AG08396 (cell line): ENCODE measurements around the gene RTP2.

ENCODE experiments used
- DNase-seq: peaks from one replicate; pipeline ENCODE4 v3.0.0; 2012; ENCODE audit warnings: low spot score, mixed read lengths

The RTP2 gene

DNA sequence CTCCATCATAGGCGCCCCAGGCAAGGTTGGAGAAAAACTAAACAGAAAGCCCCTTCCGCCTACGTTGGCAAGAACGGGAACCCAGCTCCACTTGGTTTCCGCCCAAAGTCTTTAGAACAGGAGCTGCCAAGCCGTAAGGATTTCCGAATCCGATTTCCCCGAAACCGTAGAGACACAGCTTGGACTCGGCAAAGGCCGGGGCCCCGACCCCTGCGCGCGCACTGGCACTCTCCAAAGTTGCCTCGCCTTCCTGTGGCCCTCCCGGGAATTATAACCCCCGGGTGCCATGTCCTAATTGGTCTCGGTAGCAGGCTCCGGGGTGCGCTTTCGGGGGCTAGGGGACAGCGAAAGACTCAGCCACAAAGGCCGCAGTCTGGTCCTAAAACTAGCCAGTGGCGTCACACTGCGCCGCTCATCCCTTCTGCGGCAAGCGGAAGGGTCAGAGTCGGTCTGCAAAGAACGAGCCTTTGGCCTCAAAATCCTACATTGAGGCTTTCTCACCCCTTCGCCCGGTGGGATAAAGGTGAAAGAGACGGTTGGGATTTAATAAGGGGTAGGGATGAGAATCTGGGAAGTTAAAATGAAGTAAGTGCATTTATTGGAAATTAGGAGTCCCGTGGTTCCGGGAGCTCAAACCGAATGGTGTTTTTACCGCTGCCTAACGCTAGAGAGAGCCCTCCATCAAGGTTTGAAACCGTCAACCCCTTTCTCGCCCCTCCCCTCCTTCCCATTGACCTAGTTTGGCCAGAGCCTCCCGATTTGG lies 36.2 kb upstream of the RTP2 start:
- DNase-seq, result peak; percentile 91

DNA sequence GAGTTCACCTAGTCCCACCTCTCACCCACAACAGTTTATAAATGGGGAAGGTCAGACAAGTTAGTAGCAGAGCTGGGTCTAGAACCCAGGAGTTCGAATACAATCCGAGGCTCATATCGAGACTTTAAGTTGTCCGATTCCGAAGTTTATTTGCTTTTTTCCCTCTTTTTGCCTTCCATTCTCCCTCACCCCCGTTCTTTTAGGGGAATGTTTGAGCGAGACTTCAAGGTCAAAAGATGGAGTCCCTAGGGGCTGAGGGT lies 35.6 kb upstream of the RTP2 start:
- no peak for DNase-seq

DNA sequence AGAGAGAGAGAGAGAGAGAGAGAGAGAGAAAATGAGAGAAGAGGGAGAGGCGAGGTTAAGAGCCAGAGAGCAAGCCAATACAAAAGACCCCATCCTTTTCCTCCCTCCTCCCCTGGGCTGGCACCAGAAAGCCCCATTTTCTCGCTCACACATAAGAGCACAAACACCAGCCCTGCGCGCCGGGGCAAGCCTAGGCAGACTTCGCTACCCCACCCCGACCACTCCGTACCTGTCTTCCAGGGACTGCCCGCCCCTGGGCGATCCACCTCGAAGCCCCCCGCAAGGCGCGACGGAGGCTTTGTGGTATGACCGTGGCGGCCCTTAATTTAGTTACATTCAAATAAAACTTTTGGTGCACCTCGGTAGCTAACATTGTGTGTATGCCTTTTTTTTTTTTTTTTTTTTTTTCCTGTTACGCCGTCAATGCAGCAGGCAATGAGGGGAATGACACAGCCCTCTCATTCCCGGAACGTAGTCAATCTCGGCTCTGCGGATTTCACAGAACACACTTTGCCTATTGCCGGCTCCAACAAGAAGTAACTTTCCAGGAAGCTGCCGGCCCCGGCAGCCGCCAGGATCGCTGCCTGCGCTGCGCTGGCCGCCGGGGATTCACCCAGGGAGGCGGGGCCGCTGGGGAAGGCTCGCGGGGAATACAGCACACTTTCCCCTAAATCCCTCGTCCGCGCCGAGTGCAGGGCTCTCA lies 35.2 kb upstream of the RTP2 start:
- DNase-seq, result peak; percentile 67

DNA sequence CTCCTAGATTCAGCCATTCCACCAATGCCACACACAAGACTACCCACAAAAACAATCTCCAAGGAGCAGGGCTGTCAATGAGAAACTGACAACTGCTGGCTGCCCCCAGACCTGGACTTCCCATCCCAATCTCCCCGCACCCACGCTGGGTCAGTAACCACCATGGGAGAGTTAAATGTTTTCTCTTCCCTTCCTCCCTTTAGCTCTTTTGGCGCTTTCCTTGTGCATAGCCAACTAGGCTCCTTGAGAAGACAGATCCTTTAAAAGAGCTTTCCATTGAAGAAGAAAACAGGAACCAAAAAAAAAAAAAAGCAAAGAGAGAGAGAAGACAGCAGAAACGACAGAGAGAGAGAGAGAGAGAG lies 34.6 kb upstream of the RTP2 start:
- DNase-seq, result no peak

DNA sequence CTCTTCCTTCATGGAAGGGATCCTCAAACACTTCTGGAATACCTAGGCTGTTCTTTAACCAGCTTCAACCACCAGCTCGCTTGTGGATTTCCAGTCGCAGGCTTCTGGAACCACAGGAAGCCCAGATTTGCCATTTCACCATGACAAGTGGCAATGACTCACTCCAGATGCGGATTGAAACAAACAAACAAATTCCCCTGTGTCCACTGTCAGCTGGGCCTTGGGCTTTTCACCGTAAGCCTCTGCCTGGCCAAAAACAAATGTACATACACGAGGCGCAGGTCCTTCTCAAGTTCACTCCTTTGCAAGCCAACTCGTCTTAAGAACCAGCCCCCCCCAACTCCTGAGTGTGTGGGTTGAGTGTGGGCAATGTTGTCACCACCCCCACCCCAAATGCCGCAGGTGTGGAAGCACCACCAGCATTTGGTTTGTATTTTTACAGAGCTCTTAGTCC lies 34.1 kb upstream of the RTP2 start:
- DNase-seq, result peak; percentile 59

DNA sequence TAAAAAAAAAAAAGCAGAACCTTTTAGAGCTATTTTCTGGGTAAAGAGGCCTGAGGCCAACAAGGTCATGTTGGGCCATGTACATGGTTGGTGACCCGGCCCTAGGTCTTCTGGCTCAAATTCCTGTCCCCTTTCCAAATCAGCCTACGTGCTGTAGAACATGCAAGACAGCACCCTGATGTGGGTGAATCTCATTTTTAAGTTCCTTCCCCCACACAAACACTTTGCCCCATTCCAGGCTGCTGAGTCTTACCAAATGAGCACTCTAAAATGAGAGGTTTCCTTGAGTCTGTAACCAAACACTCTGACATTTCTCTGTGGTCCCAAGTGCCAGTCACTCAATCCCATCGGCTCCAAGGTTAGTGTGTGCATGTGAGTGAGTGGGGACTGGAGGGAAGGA lies 33.5 kb upstream of the RTP2 start:
- DNase-seq, result peak; percentile 27

DNA sequence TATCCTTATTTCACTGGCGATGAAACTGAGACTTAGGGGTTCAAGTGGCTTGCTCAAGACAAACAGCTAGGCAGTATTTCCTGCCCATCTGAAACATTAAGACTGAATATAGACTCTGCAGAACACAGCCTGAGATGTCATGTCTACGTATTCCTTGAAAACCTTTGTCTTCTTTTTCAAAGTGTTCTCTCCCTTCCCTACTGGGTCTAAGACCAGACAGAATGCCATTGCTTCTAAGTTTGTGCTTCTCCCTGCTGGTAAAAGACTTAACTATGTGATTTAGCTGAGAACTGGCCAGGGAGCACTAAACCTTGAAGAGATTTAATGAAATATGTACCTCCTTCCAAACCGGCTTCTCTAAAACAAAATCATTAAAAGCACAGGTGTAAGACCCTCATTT lies 33.0 kb upstream of the RTP2 start:
- no peak for DNase-seq

DNA sequence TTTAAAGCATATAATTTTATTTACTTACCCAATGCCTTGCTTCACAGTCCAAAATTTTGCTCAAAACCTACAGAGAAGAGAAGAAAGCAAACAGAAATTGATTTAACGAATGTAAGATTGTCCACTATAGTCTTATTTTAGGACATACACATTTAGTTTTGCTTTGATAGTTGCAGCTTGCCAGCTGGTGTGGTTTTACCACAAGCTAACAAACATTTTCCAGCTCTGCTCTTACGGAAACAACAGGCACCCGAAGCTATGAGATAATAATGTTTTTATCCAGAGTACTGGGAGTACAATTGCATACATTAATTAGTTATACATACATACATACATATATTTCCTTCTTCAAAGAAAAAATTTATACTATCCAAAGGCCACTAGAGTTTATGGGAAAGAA lies 32.5 kb upstream of the RTP2 start:
- DNase-seq, result no peak

DNA sequence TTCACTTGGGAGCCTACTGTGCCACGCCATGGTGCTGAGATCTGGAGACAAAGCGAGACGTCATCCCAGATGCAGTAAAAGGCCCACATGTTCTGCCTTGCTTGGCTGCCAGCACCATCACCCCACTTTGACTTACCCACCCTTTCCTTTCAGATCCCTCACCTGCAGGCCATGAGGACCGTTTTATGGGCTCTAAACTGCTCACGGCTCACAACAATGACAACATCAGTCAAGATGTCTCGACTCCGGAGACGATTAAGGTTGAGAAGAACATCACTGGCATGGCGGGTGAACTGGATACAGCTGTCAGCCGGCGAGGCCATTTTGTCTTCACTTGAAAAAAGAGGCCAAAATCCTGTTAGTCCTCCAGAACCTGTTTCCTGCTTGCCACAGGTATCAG lies 31.0 kb upstream of the RTP2 start:
- DNase-seq, result no peak

DNA sequence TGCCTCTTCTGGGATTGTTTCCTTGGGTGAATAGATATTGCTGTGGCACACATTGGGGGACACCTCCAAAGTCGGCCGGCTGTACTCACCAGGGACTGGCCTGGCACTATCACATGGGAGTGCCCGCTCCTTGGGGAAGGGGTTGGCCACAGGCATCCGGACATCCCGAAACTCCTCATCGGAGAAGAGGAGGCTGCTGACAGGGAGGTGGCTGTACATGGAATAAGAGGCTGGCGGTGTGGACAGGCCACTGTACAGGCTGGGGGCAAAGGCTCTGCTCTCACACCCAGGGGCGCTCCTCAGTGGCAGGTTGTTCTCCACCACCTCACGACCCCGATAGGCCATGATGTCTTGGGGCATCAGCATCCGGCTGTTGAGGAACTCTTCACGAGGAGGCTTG lies 27.2 kb upstream of the RTP2 start:
- DNase-seq, result no peak

DNA sequence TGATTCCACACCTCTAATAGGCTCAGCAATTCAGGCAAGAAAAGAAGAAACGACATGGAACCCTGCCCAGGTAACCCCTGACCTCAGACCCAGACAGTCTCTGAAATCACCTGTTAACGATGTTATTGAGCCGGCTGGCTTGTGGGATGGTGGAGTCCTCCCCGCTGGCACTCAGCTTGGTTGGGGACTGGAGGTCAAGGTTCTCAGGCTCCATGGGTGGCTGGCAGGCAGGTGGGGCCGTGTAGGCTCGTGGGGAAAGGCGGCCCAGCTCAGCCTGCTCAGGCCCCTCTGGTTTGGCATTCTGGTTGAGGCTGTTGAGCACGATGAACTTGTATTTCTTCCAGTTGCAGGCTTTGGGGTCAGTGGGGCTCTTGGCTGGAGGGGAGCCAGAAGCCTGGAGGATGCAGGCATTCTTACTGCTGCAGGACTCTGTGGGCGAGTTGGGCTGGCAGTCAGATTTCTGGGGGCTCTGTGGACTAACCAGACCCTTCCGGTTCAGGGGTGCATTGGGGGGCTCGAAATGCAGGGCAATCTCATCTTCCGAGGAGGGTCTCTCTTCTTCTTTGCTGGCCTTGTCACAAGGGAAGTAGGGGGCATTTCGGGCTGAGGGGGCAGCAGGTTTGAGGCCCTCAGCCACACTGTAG lies 26.7 kb upstream of the RTP2 start:
- no peak for DNase-seq

DNA sequence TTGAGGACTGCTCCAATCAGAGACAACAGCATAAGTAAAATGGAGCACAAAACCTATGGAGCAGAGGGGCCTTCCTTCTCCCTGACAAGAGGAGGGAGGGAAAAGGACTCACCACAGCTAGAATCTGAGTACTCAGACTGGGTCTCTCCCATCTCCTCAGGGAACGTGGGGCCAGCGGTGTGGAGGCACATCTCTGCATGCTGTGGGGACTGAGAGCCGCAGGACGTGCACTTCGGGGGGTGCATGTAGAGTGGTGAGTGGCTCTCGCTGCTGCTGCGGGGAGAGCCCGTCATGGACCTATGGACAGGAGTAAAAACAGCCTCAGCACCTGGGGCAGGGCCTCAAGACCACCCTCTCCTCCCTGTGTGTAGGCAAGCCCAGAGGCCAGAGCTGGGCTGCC lies 25.9 kb upstream of the RTP2 start:
- DNase-seq, result no peak

DNA sequence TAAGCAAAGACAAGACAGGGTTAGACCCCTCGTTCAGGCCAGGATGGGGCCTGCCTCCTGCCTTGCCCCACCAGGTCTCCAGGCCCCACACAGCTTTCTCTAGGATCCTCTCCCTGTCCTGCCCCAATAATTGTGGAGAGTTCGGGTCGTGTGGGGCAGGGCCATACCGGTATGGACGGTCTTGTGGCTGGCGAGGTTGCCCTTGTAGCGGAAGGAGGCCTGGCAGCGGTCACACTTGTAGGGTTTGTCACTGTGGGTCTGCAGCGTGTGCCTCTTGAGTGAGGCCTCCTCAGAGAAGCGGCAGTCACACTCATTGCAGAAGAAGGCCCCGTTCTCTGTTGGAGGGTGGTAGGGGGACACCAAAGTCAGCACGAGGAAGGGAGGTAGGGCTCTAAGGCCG lies 24.2 kb upstream of the RTP2 start:
- no peak for DNase-seq

DNA sequence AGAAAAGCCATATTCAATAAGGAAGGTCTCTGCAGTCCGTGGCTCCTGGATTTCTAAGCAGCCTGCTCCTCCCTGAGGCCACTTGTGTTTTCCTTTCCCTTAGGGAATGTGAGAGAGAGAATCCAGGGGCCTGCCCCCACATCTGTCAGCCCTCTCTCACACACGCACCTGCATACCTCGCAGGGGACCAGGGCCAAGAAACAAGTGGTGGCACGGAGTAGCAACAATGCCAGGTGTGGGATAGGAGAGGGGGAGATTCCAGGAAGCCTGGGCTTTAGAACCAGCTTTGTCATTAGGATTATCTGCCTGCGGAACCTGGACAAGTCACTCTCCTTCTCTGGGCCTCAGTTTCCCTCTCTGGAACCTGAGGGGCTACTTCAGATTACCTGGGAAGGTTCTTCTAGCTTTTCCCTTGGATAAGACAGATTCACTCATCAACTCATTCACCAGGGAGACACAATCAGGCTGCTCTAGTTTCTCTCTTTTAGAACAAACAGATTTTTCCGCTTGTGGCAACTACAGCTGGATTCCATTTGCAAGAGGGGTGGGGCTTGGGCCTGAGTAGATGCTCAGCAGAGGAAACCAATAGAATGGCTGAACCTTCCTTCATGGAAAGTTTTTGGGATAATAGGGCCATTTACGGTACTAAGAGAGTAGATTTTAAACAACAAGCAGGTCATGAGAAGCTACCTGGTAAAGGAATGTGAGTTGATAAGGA lies 23.5 kb upstream of the RTP2 start:
- no peak for DNase-seq

DNA sequence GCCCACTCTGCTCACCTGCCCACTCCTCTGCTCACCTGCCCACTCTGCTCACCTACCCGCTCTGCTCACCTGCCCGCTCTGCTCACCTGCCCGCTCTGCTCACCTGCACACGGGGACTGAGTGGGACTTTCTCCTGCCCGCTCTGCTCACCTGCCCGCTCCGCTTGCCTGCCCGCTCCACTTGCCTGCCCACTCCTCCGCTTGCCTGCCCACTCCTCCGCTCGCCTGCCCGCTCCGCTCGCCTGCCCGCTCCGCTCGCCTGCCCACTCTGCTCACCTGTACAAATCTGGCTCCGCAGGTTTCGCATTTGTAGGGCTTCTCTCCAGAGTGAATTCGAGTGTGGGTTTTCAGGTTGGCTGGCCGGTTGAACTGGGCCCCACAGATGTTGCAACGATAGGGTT lies 22.9 kb upstream of the RTP2 start:
- DNase-seq, result no peak

DNA sequence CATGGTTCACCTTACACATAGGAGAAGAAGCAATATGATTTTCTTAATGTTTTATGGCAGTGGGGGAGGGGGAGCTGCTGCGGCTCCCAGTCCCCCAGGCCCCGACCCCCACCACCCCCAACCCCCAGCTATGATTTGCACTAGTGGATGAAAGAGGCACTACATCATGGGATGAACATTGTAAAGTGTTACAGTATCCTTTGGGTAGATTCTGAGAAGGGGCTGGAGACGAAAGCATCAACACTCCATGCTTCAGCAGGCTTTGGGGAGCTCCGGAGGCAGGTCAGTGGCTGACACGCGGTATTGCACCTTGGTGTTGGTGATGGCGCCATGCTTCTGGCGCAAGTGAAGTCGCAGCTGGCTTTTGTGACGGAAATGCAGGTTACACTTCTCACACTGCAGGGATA lies 19.9 kb upstream of the RTP2 start:
- DNase-seq, result no peak

DNA sequence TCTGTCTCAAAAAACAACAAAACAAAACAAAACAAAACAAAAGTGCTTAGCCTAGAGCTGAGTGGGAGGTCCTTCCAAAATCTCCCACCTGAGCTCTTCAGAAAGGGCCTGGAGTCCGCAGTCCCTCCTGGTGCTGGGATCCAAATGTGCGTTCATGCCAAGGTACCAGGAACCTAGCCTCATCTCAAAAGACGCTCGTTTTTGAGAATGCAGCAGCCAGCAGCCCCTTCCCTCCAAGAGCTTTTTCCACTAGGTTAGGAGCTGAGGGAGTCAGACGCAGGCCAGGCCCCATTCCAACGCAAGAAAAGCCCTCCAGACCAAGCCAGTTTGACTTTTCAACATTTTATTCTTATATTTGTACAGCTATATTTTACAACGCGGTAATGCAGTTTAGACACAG lies 18.7 kb upstream of the RTP2 start:
- no peak for DNase-seq

DNA sequence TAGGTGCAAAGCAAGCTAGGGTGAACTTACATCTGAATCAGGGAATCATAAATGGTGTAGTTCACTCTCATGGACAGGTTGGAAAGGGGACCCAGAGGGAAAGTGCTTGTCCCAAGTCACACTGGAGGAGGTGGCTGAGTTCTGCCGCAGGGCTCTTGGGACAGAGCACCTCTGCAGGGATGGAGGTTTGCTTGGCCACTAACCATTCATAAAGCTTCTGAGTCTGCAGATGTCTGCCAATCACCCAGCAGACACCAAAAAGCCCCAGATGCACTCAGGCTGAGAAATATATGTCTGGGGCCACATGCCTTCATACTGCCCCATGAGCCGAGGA lies 17.9 kb upstream of the RTP2 start:
- DNase-seq, result no peak

DNA sequence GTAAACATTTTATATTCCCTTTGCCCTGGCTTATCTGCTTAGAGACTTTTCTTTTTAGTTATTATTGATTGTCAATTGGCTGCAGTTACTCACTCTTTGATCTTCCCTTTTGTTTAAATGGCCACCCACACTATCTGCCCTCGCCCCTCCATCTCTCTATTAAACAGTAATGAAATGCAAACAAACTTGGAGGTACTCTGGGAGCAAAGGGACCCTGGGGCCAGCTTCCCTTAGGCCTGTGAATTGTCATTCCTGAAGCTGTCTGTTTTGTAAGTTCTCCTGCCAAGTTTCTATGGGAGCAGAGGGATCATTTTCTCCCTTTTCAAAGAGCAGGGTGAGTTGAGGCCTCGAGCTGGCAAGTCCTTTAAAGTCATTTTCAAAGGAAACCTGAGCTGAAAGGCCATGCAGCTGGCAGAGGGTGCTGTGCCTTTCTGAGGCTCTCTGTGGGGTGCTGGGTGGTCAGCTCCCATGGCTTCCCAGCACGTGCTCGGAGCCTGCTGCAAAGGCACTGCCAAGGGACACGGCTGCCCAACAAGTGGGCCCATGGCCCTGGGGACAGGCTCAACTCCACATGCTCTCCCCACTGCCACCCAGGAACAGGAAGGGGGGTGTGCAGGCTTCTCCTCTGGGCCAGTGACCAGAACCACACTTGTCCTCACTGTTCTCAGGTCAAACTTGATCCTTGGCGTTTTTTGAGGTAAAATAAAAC lies 17.4 kb upstream of the RTP2 start:
- DNase-seq, result no peak

DNA sequence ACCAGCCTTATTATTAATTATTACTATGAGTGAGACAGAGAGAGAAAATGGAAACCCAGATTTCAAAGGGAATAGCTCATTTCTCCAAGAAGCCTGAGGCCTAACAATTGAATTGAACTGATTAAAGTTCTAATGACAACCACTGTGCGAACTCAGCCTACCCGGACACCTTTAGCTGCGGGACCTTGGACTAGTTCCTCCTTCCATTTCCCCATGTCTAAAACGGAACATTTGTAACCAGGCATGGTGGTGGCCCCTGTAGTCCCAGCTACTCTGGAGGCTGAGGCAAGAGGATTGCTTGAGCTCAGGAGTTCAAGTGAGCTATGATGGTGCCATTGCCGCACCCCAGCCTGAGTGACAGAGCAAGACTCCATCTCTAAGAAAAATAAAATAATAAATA lies 16.4 kb upstream of the RTP2 start:
- no peak for DNase-seq

DNA sequence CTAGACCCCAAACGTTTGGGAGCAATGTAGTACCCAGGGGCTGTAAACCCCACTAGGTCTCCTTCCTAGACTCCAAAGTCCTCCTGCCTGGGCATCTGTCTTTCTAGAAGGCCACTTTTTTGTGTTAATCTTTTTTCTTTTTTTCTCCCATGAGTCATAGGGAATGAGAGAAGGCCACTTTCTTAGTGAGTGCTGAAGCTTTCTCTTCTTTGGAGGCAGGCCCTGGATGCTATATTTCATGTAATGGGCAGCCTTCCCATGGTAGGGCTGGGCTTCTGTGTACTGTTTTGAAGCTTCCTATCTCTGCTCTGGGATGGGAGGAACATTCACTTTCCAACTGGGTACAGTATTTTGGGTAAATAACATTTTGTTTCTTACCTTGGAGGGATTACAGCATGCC lies 15.2 kb upstream of the RTP2 start:
- peak; percentile 53 for DNase-seq

DNA sequence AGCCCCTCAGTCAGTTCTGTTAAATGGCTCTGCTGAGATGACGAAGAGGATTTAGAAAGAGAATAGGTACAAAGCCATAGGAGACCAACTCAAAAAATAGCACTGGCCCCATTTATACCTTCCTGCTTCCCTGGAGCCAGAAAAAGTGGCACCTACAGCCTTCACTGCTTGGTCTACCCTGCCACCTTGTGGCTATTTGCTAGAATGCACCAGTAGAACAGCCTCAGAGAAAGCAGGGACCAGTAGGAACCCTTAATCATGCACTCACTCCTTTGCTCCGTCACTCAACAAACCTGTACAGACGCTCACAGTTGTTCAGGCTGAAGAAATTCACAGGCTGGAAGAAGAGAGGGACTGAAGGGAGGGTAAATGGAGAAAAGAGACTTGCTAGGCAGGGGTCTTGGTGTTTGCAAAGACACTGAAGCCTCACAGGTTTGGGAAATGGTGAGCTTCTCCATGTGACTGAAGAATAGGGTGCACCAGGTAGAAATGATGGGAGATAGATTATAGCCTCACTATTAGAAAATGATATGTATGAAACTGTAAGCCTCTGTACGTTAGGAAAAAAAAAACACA lies 12.1 kb upstream of the RTP2 start:
- peak; percentile 82 for DNase-seq
